ENCODE measurements around the gene TENM4. TPM values are rescaled to one million over a fixed set of nuclear protein-coding genes. Genes with fewer than 3 reads are reported as not detected.

TENM4 gene
- total RNA-seq, 1 donor from 2014 or later = 0.63 TPM

DNA sequence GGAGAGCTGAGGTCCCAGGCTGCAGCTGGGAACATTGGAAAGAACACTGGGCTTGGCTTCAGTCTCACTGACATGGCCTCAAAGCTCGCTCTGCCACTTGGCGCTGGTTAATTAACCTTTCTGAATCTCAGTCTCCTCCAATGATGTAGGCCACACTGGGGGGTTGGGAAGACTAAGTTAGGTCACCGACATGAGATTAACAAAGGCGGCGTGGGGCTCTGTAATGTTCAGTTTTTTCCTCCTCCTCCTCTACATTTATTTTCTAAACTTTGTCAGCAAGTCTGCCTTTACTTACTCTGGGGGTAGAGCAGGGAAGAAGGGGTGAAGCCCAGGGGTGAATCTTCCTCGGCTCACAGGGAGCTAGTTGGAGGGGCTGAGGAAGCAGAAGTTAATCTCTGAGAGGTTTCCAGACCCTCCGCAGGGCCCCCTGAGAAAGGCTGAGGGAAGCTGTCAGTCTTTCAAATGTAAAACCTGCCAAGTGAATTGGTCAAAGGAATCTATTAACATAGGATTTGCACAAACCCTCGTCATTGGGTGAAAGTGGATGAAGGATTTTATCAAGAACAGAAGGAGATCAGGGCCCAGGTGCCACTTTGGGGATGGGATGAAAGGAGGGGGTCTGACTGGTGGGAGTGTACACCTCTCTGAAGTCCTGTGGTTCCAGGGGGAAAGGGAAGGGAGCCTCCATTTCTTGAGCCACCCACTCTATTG is 32.1 kb upstream of the TENM4 start:
- no peak for DNase-seq
- TF ChIP-seq, protein P1, sequence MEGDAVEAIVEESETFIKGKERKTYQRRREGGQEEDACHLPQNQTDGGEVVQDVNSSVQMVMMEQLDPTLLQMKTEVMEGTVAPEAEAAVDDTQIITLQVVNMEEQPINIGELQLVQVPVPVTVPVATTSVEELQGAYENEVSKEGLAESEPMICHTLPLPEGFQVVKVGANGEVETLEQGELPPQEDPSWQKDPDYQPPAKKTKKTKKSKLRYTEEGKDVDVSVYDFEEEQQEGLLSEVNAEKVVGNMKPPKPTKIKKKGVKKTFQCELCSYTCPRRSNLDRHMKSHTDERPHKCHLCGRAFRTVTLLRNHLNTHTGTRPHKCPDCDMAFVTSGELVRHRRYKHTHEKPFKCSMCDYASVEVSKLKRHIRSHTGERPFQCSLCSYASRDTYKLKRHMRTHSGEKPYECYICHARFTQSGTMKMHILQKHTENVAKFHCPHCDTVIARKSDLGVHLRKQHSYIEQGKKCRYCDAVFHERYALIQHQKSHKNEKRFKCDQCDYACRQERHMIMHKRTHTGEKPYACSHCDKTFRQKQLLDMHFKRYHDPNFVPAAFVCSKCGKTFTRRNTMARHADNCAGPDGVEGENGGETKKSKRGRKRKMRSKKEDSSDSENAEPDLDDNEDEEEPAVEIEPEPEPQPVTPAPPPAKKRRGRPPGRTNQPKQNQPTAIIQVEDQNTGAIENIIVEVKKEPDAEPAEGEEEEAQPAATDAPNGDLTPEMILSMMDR (IDR thresholded peaks at IDR 0.05; ENCODE audit: borderline replicate concordance) = no peak

DNA sequence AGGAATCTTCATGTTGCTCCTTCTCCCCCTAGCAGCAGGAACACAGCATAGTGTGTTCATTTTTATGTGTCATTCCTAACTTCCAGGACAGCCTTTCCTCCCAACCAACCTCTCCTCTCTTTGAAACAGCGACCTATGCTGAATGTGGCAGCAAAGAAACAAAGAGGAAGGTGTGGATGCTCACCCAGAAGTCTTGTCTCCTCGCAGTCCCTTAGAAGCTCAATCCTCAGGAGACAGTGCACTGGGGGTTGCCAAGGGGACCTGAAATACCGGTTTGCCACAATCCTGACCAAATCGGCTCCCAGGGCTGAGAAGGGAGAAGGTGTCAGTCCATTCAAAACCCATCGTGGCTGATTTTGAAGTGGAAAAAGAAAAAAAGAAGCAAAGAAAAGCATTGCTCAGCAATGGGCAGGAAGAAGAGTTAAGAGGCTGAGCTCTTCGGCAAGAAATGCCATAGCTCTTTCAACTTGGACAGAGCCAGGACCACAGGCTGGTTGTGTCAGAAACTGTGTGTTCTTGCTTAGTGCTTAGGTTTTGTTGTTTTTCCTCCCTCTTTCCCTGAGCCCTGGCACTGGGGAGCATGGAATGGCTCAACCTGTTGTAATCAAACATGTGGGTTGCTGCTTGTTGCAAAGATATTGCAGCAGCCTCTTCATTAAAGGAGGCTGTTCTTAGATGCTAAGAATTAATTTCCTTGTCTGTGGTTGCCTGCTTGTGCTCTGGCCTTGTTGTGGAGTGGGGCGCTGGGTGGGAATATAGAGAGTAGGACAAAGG is 30.4 kb upstream of the TENM4 start:
- intact Hi-C loops (cut with micrococcal nuclease) = no loop called here
- H3K36me3 ChIP-seq = no peaks in the 10 kb centered on the region
- no peaks in the 10 kb centered on the region for H3K4me1 ChIP-seq
- TF ChIP-seq, protein P1 (IDR thresholded peaks at IDR 0.05; ENCODE audit: borderline replicate concordance) = no peak
- no peak overlapping the region for H3K4me3 ChIP-seq
- peaks cover 20% of the 10 kb centered on the region for H3K27me3 ChIP-seq (ENCODE audit: low read depth)
- H3K27ac ChIP-seq (replicated peaks) = no peak overlapping the region
- no peak for DNase-seq
- no peaks in the 10 kb centered on the region for H3K9me3 ChIP-seq (replicated peaks)

More for the DNA sequence above, 32.1 kb upstream of the TENM4 start:
- no peaks in the 10 kb centered on the region for H3K9me3 ChIP-seq (replicated peaks)
- no peak overlapping the region for H3K27ac ChIP-seq (replicated peaks)
- H3K36me3 ChIP-seq = no peaks in the 10 kb centered on the region
- no peak overlapping the region for H3K4me3 ChIP-seq
- intact Hi-C loops (cut with micrococcal nuclease) = no loop called here
- peaks cover 16% of the 10 kb centered on the region for H3K27me3 ChIP-seq (ENCODE audit: low read depth)
- H3K4me1 ChIP-seq = no peaks in the 10 kb centered on the region

DNA sequence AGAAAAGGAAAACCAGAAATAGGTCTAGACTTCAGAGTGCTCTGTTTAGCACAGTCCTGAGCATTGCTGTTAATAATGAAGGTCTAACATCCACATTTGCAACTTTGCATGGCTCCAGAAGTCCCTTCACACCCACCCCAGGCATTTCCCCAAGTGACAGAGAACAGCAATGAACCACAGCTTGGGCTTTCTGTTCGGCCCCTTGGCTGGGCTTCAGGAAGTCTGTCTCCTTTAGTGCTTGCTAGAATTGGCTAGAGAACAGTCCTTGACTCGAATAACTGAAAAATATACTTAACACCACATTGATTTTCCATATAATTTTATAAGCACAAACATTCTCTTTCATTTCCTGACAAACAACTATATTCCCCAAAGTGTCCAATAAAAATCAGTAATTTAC is 29.3 kb upstream of the TENM4 start:
- no peak overlapping the region for H3K27ac ChIP-seq (replicated peaks)
- intact Hi-C loops (cut with micrococcal nuclease) = no loop called here
- H3K9me3 ChIP-seq (replicated peaks) = no peaks in the 10 kb centered on the region
- no peak for DNase-seq
- H3K4me3 ChIP-seq = no peak overlapping the region
- no peaks in the 10 kb centered on the region for H3K36me3 ChIP-seq
- TF ChIP-seq, protein P1 (IDR thresholded peaks at IDR 0.05; ENCODE audit: borderline replicate concordance) = no peak
- peaks cover 22% of the 10 kb centered on the region for H3K27me3 ChIP-seq (ENCODE audit: low read depth)
- no peaks in the 10 kb centered on the region for H3K4me1 ChIP-seq

- H3K4me3 ChIP-seq = no peak overlapping the region
- H3K27ac ChIP-seq (replicated peaks) = no peak overlapping the region
- TF ChIP-seq, protein P1 (IDR thresholded peaks at IDR 0.05; ENCODE audit: borderline replicate concordance) = no peak
- peaks cover 40% of the 10 kb centered on the region for H3K27me3 ChIP-seq (ENCODE audit: low read depth)
- intact Hi-C loops (cut with micrococcal nuclease) = no loop called here
- no peaks in the 10 kb centered on the region for H3K36me3 ChIP-seq
- no peaks in the 10 kb centered on the region for H3K9me3 ChIP-seq (replicated peaks)
- no peaks in the 10 kb centered on the region for H3K4me1 ChIP-seq
- no peak for DNase-seq
Measured at GRCh38 chr11:79467761-79468160, 26.9 kb upstream of the TENM4 start.

GRCh38 chr11:79466411-79466810 is 25.6 kb upstream of the TENM4 start:
- TF ChIP-seq, protein P1 (IDR thresholded peaks at IDR 0.05; ENCODE audit: borderline replicate concordance) = no peak
- intact Hi-C loops (cut with micrococcal nuclease) = no loop called here
- H3K27ac ChIP-seq (replicated peaks) = no peak overlapping the region

More at GRCh38 chr11:79466411-79466810, 25.6 kb upstream of the TENM4 start:
- DNase-seq = no peak
- no peaks in the 10 kb centered on the region for H3K9me3 ChIP-seq (replicated peaks)
- no peak overlapping the region for H3K4me3 ChIP-seq
- H3K27me3 ChIP-seq (ENCODE audit: low read depth) = peaks cover 40% of the 10 kb centered on the region
- H3K4me1 ChIP-seq = no peaks in the 10 kb centered on the region
- no peaks in the 10 kb centered on the region for H3K36me3 ChIP-seq
